BE2C (cell line): ENCODE data around the gene FAM83B.

ENCODE experiments used
- DNase-seq: peaks from one replicate; pipeline ENCODE4 v3.0.0-alpha.2; 2020
- H3K27me3 ChIP-seq: fragments of 250-450 bp; sonication (Bioruptor Pico); 2 replicates; pipeline ENCODE4 v1.5.1; 2020; ENCODE audit warnings: mild to moderate bottlenecking
- H3K36me3 ChIP-seq: fragments of 250-450 bp; sonication (Bioruptor Pico); 2 replicates; pipeline ENCODE4 v1.5.1; 2020; ENCODE audit warnings: mild to moderate bottlenecking
- H3K4me1 ChIP-seq: fragments of 250-450 bp; sonication (Bioruptor Pico); 2 replicates; pipeline ENCODE4 v1.5.1; 2020
- H3K4me3 ChIP-seq: 2 replicates; pipeline ENCODE4 v1.5.1; 2011; ENCODE audit warnings: low read depth, low read length
- H3K9me3 ChIP-seq: fragments of 250-450 bp; sonication (Bioruptor Pico); 2 replicates; pipeline ENCODE4 v1.5.1; 2020
- CTCF ChIP-seq: IDR thresholded peaks from 2 replicates; pipeline ENCODE4 v1.5.1; 2012; ENCODE audit warnings: mild to moderate bottlenecking, low read depth, low read length

Gene FAM83B

DNA sequence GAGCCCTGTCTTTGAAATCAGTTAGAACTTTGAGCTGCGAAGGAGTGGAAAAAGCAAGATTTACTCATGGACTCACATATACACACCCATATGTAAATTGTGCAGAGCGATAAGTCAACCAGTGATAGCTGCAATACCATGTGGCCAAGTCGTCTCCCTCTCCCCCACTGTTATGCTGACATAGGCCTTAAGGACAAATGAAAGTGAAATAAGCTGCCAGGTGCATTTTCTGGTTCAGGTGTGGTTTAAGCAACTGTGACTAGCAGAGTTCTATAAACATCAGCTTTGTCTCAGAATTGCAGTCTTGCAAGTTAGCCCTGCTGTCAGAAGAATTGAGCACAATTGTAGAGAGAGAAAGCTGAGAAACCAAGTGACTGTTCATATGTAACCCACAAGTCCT lies 9.6 kb downstream of the FAM83B start:
- no peaks in the 10 kb centered on the region for H3K27me3 ChIP-seq
- no peaks in the 10 kb centered on the region for H3K9me3 ChIP-seq
- H3K4me1 ChIP-seq = no peaks in the 10 kb centered on the region
- no peak for TF ChIP-seq CTCF
- DNase-seq = no peak
- H3K4me3 ChIP-seq = no peak overlapping the region
- H3K36me3 ChIP-seq = no peaks in the 10 kb centered on the region

DNA sequence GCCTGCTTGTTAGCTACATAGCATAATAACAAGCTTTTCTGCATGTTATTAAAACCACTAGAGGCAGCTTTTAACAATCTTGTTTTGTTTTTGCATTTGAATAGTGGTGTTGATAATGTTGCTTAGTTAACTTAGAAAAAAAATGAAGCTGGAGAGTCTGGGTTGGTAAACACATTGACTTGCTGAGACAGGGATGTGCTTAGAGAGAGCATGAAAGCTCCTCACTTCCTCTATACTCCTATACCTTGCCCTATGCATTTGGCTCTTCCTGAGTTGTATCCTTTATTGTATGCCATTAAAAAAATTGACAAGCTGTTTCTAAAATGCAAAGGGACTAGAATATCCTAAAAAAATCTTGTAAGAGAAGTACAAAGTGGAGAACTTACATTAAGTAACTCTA lies 13.6 kb downstream of the FAM83B start:
- H3K4me3 ChIP-seq = no peak overlapping the region
- H3K36me3 ChIP-seq = no peaks in the 10 kb centered on the region
- H3K9me3 ChIP-seq = no peaks in the 10 kb centered on the region
- no peaks in the 10 kb centered on the region for H3K4me1 ChIP-seq
- TF ChIP-seq CTCF = no peak
- no peaks in the 10 kb centered on the region for H3K27me3 ChIP-seq
- DNase-seq = no peak

DNA sequence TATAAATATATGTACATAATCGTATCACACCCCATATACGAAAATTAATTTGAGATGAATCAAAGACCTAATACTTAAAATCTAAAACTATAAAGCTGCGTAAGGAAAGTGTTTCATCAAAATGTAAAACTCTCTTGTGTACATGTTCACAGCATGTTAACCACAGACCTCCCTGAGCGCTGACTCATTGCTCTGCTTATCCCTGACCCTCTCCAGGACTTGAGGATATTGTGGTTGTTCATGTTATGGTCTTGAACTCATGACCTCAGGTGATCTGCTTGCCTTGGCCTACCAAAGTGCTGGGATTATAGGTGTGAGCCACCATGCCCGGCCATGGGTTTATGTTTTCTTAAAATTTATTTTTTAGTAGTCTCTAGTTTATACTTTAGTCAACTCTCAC lies 14.2 kb downstream of the FAM83B start:
- no peaks in the 10 kb centered on the region for H3K4me1 ChIP-seq
- no peak for DNase-seq
- no peak for TF ChIP-seq CTCF

DNA sequence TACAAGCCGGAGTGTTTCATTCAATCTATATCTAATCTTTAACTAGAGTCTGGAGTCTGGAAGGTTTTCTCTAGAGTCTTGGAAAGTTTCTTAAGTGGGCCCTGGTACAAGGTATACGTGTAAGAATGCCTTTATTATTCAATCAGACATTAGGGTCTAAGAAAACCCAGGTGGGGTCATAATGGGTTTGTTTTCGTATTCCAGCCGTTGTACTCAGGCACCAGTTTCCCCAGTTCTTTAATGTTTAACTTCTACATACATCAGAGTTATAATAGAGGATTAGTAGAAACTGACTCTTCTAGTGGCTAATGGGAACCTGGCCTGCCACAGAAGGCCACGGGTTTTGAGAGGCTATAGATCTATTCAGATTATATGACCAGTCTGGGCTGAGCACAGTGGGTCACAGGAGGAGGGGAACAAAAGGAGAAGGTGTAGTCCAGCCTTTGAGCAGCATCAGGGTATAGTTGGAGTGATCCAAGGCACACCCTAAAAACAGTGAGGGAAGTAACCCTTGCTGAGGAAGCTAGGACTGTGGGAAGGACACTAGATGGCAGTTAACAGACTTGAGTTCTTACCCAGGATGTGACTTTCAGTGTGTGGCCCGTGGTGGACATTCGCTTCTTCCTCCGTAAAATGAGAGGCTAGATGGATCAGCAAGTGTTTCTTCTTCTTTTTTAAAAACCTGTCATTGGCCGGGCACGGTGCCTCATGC lies 15.5 kb downstream of the FAM83B start:
- Histone ChIP-seq H3K4me3 (no peak overlapping the region), H3K36me3 (no peaks in the 10 kb centered on the region), H3K4me1 (no peaks in the 10 kb centered on the region), H3K9me3 (no peaks in the 10 kb centered on the region), H3K27me3 (no peaks in the 10 kb centered on the region)
- TF ChIP-seq CTCF = no peak
- DNase-seq = no peak

More for the DNA sequence above, 14.2 kb downstream of the FAM83B start:
- Histone ChIP-seq H3K4me3 (no peak overlapping the region), H3K36me3 (no peaks in the 10 kb centered on the region), H3K9me3 (no peaks in the 10 kb centered on the region), H3K27me3 (no peaks in the 10 kb centered on the region)

DNA sequence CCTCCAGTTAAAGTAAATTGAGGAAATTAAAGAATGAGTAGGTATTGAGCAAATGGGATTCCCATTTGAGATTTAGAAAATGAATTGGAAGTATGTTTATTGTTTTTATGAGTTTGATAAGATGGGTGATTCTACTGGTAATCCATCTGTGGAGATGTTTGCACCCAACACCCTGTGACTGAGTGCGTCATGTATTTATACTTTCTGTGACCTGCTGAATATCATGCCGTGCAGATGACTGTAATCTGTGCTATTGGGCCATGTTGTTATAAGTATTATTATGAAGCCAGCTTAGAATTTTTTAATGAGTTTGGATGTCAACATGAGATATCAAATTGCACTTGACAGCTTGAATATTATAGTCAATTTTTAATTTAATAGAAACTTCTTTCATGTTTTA lies 17.7 kb downstream of the FAM83B start:
- no peaks in the 10 kb centered on the region for H3K4me1 ChIP-seq
- TF ChIP-seq CTCF = no peak
- no peaks in the 10 kb centered on the region for H3K9me3 ChIP-seq
- no peaks in the 10 kb centered on the region for H3K36me3 ChIP-seq
- no peaks in the 10 kb centered on the region for H3K27me3 ChIP-seq
- no peak for DNase-seq
- no peak overlapping the region for H3K4me3 ChIP-seq

GRCh38 chr6:54865091-54865631 lies 18.6 kb downstream of the FAM83B start:
- DNase-seq = no peak
- Histone ChIP-seq H3K4me1 (no peaks in the 10 kb centered on the region), H3K9me3 (no peaks in the 10 kb centered on the region), H3K4me3 (no peak overlapping the region), H3K36me3 (no peaks in the 10 kb centered on the region), H3K27me3 (no peaks in the 10 kb centered on the region)
- TF ChIP-seq CTCF = no peak
